ENCODE data around the gene MTCH1.
A peak's percentile ranks its signal among the peaks of the same experiment; 100 is the strongest.

The MTCH1 gene

GRCh38 chr6:36989264-36989663, 3.3 kb upstream of the MTCH1 start:
- DNase-seq (ENCODE audit: low read depth in 2 of 2) = no peak
- no peak overlapping the region for H3K4me3 ChIP-seq (replicated peaks in 1 of 2; ENCODE audit: low read depth in 2 of 2, low read length in 2 of 2)
- TF ChIP-seq, protein P1, sequence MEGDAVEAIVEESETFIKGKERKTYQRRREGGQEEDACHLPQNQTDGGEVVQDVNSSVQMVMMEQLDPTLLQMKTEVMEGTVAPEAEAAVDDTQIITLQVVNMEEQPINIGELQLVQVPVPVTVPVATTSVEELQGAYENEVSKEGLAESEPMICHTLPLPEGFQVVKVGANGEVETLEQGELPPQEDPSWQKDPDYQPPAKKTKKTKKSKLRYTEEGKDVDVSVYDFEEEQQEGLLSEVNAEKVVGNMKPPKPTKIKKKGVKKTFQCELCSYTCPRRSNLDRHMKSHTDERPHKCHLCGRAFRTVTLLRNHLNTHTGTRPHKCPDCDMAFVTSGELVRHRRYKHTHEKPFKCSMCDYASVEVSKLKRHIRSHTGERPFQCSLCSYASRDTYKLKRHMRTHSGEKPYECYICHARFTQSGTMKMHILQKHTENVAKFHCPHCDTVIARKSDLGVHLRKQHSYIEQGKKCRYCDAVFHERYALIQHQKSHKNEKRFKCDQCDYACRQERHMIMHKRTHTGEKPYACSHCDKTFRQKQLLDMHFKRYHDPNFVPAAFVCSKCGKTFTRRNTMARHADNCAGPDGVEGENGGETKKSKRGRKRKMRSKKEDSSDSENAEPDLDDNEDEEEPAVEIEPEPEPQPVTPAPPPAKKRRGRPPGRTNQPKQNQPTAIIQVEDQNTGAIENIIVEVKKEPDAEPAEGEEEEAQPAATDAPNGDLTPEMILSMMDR (IDR thresholded peaks at IDR 0.05; ENCODE audit: low read depth, low read length) = no peak

- TF ChIP-seq, protein P1 (IDR thresholded peaks at IDR 0.05; ENCODE audit: low read depth, low read length) = no peak
- H3K4me3 ChIP-seq (replicated peaks in 1 of 2; ENCODE audit: low read depth in 2 of 2, low read length in 2 of 2) = peak overlapping the region; percentile 58 to 100
- no peak for DNase-seq (ENCODE audit: low read depth in 2 of 2)
Observed at GRCh38 chr6:36986704-36987047, 680 bp upstream of the MTCH1 start.

GRCh38 chr6:36985417-36985807, 584 bp downstream of the MTCH1 start:
- TF ChIP-seq, protein P1 (IDR thresholded peaks at IDR 0.05; ENCODE audit: low read depth, low read length) = no peak
- DNase-seq (ENCODE audit: low read depth in 2 of 2) = no peak
- peak overlapping the region; percentile 100 for H3K4me3 ChIP-seq (replicated peaks in 1 of 2; ENCODE audit: low read depth in 2 of 2, low read length in 2 of 2)

- peak; percentile 75 to 80 for DNase-seq (ENCODE audit: low read depth in 2 of 2)
Observed at GRCh38 chr6:36984581-36985416, 1.2 kb downstream of the MTCH1 start.

GRCh38 chr6:36983538-36983937, 2.5 kb downstream of the MTCH1 start:
- H3K4me3 ChIP-seq (replicated peaks in 1 of 2; ENCODE audit: low read depth in 2 of 2, low read length in 2 of 2) = no peak overlapping the region
- TF ChIP-seq, protein P1 (IDR thresholded peaks at IDR 0.05; ENCODE audit: low read depth, low read length) = no peak
- DNase-seq (ENCODE audit: low read depth in 2 of 2) = no peak

More at GRCh38 chr6:36984581-36985416, 1.2 kb downstream of the MTCH1 start:
- peak overlapping the region; percentile 100 for H3K4me3 ChIP-seq (replicated peaks in 1 of 2; ENCODE audit: low read depth in 2 of 2, low read length in 2 of 2)
- TF ChIP-seq, protein P1 (IDR thresholded peaks at IDR 0.05; ENCODE audit: low read depth, low read length) = no peak

DNA sequence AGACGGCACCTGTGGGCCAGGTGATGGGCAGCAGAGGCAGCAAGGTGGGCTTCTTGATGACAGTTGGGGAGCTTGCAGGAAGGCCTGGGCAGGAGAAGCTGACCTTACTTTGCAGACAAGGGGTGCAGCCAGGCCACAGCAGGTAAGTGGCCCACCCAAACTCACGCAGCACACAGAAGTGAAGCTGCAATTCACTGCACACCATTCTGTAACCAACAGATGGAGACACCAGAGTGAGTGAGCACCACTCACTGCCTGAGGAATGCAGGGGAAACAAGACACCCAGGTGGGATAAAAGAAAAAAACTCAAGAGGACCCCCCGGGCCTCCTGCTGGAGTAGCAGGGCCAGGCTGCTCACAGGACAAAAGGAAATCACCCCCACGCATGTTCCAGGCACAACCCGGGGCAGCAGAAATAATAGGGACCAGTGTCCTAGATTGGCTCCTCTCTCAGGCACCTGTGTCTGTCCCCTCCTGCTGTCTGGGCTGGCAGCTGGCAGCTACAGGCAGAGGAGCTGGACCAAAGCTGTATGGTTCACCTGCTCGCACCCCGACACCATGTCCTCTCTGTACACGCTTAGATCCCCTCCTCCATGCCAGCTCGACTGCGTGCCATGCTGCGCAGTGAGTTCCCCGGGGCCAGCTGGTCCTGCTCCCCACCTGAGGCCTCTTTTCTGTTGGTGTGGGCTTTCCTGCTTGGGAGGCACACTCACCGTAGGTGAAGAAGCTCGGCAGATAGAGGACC, 4.9 kb downstream of the MTCH1 start:
- H3K4me3 ChIP-seq (replicated peaks in 1 of 2; ENCODE audit: low read depth in 2 of 2, low read length in 2 of 2) = no peak overlapping the region
- DNase-seq (ENCODE audit: low read depth in 2 of 2) = no peak
- TF ChIP-seq, protein P1 (IDR thresholded peaks at IDR 0.05; ENCODE audit: low read depth, low read length) = no peak
